ENCODE results near the gene CPNE4.

Gene CPNE4

GRCh38 chr3:131704098-131704497, 330.7 kb downstream of the CPNE4 start:
- in situ Hi-C loops (cut with HindIII; ENCODE audit: low sequenced_read_pairs): no loop called here
- no peak overlapping the region for H3K4me3 ChIP-seq (ENCODE audit: low read depth, low read length)
- no peak for TF ChIP-seq CTCF (IDR thresholded peaks at IDR 0.05; ENCODE audit: low read depth, low read length, missing control alignments)
- DNase-seq (ENCODE audit: low read depth): no peak

GRCh38 chr3:131702146-131702545, 332.7 kb downstream of the CPNE4 start:
- H3K4me3 ChIP-seq (ENCODE audit: low read depth, low read length): no peak overlapping the region
- no peak for DNase-seq (ENCODE audit: low read depth)
- in situ Hi-C loops (cut with HindIII; ENCODE audit: low sequenced_read_pairs): no loop called here
- no peak for TF ChIP-seq CTCF (IDR thresholded peaks at IDR 0.05; ENCODE audit: low read depth, low read length, missing control alignments)

GRCh38 chr3:131701153-131701770, 333.6 kb downstream of the CPNE4 start:
- in situ Hi-C loops (cut with HindIII; ENCODE audit: low sequenced_read_pairs): no loop called here
- no peak overlapping the region for H3K4me3 ChIP-seq (ENCODE audit: low read depth, low read length)
- no peak for TF ChIP-seq CTCF (IDR thresholded peaks at IDR 0.05; ENCODE audit: low read depth, low read length, missing control alignments)
- DNase-seq (ENCODE audit: low read depth): no peak

- no peak overlapping the region for H3K4me3 ChIP-seq (ENCODE audit: low read depth, low read length)
- in situ Hi-C loops (cut with HindIII; ENCODE audit: low sequenced_read_pairs): no loop called here
- no peak for DNase-seq (ENCODE audit: low read depth)
- TF ChIP-seq CTCF (IDR thresholded peaks at IDR 0.05; ENCODE audit: low read depth, low read length, missing control alignments): no peak
Observed at GRCh38 chr3:131699001-131699400, 335.8 kb downstream of the CPNE4 start.

- TF ChIP-seq CTCF (IDR thresholded peaks at IDR 0.05; ENCODE audit: low read depth, low read length, missing control alignments): no peak
- DNase-seq (ENCODE audit: low read depth): no peak
- in situ Hi-C loops (cut with HindIII; ENCODE audit: low sequenced_read_pairs): no loop called here
Observed at GRCh38 chr3:131694376-131694775, 340.4 kb downstream of the CPNE4 start.

GRCh38 chr3:131692356-131692755, 342.5 kb downstream of the CPNE4 start:
- no peak overlapping the region for H3K4me3 ChIP-seq (ENCODE audit: low read depth, low read length)
- no peak for DNase-seq (ENCODE audit: low read depth)
- TF ChIP-seq CTCF (IDR thresholded peaks at IDR 0.05; ENCODE audit: low read depth, low read length, missing control alignments): no peak

More at GRCh38 chr3:131694376-131694775, 340.4 kb downstream of the CPNE4 start:
- no peak overlapping the region for H3K4me3 ChIP-seq (ENCODE audit: low read depth, low read length)

More at GRCh38 chr3:131692356-131692755, 342.5 kb downstream of the CPNE4 start:
- in situ Hi-C loops (cut with HindIII; ENCODE audit: low sequenced_read_pairs): no loop called here
